Adrenal gland (tissue), 5 donors: ENCODE results near the gene SLC5A5.

ENCODE experiments used
- POLR2A ChIP-seq, 2 donors: fragments of 450-650 bp; IDR thresholded peaks; one replicate each; pipeline ENCODE4 v1.6.1; 2017; ENCODE audit warnings: antibody characterized with exemption in 2 of 2, mild to moderate bottlenecking in 2 of 2, moderate library complexity in 1 of 2
- TF ChIP-seq, protein P1 (sequence below), 6 experiments: fragments of 450-650 bp in 4 of 6; fragments of 200-600 bp in 2 of 6; sonication (generic) in 1 of 6; IDR thresholded peaks; 1 replicate in 5 of 6; 2 replicates in 1 of 6; pipeline versions ENCODE4 v1.5.1 to v1.8.0; 2016 to 2021; ENCODE audit warnings: antibody characterized with exemption in 6 of 6, mild to moderate bottlenecking in 2 of 6, moderate library complexity in 1 of 6
- donor health status: DM: no; HTN: no; CAD: no.

DNA sequence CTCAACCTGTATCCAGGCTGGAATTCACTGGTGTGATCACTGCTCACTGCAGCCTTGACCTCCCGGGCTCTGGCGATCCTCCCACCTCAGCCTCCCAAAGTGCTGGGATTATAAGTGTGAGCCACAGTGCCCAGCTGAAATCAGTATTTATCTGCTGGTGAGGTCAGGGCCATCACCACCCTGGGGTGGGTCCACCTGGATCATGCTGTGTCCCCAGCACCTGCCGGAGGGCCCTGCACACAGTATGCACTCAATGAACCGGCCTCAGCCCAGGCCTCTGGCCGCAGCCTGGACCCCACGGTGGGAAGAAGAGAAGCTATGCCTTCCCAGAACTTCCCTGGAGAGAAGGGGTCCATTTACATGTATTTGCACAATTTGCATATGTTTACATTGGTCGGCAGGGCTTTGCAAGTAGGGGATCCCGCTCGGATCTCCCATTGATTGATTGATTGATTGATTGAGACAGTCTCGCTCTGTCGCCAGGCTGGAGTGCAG lies 2.6 kb upstream of the SLC5A5 start:
- TF ChIP-seq, protein P1, sequence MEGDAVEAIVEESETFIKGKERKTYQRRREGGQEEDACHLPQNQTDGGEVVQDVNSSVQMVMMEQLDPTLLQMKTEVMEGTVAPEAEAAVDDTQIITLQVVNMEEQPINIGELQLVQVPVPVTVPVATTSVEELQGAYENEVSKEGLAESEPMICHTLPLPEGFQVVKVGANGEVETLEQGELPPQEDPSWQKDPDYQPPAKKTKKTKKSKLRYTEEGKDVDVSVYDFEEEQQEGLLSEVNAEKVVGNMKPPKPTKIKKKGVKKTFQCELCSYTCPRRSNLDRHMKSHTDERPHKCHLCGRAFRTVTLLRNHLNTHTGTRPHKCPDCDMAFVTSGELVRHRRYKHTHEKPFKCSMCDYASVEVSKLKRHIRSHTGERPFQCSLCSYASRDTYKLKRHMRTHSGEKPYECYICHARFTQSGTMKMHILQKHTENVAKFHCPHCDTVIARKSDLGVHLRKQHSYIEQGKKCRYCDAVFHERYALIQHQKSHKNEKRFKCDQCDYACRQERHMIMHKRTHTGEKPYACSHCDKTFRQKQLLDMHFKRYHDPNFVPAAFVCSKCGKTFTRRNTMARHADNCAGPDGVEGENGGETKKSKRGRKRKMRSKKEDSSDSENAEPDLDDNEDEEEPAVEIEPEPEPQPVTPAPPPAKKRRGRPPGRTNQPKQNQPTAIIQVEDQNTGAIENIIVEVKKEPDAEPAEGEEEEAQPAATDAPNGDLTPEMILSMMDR (IDR thresholded peaks at IDR 0.05), result no peak
- no peak for TF ChIP-seq POLR2A (IDR thresholded peaks at IDR 0.05)
